Ishikawa (cell line): Measurements from ENCODE around the gene MCF2L.

ENCODE experiments used
- CEBPB ChIP-seq: IDR thresholded peaks from 2 replicates; pipeline ENCODE4 v1.6.1; 2012
- EP300 ChIP-seq: IDR thresholded peaks from 2 replicates; pipeline ENCODE4 v1.6.1; 2012; ENCODE audit warnings: borderline replicate concordance
- RAD21 ChIP-seq: IDR thresholded peaks from 2 replicates; pipeline ENCODE4 v1.6.1; 2012; ENCODE audit warnings: low read depth
- REST ChIP-seq: IDR thresholded peaks from 2 replicates; pipeline ENCODE4 v1.6.1; 2012; ENCODE audit warnings: low read depth, mild to moderate bottlenecking
- TAF1 ChIP-seq: IDR thresholded peaks from 2 replicates; pipeline ENCODE4 v1.6.1; 2012; ENCODE audit warnings: low read depth, mild to moderate bottlenecking
- TCF12 ChIP-seq: IDR thresholded peaks from 2 replicates; pipeline ENCODE4 v1.6.1; 2012; ENCODE audit warnings: low read depth
- YY1 ChIP-seq: IDR thresholded peaks from 2 replicates; pipeline ENCODE4 v1.6.1; 2012; ENCODE audit warnings: low read depth
- TF ChIP-seq, protein P1 (sequence below): IDR thresholded peaks from 2 replicates; pipeline ENCODE4 v1.6.1; 2012

DNA sequence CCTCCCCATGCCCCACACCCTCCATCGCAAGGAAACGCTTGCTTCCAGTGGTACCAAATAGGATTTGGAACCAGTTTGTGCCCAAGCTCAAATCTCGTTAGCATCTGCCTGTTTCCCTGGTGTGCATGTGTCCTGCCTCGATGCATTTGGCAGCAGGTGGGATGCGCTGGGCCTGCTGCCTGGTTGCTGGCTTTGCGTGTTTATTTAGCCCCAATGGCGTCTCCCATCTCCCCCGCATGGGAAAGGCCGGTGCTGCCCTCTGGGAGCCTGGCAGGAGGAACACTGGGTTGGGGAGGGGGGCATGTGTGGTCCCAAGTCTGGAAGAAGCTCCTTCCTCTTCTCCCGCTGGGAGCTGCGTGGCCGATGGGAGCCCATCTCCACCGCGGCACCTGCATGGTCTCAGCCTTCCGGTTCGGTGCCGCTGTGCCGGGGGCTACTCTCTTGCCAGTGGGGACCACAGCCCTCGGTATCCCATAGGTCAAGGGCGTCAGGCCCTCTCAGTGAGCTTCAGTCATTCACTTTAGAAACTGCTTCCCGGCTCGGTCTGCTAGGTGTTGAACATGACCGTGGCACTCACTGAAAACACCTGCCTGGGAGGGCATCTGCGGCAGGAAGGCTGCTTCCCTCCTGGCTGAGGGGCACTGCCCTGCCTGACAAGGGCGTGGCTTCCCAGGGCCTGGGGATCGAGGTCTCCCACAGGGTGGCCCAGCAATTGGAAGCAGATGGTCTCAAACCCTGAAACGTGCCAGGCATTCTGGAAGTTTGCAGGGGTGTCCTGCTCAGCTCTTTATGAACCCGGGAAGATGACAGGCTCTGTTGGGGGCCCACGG is 124.8 kb downstream of the MCF2L start:
- TF ChIP-seq REST (no peak), YY1 (no peak), EP300 (no peak), TAF1 (no peak), CEBPB (no peak), RAD21 (no peak), TCF12 (no peak)
- TF ChIP-seq, protein P1, sequence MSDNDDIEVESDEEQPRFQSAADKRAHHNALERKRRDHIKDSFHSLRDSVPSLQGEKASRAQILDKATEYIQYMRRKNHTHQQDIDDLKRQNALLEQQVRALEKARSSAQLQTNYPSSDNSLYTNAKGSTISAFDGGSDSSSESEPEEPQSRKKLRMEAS = no peak
